ENCODE results near the gene BEGAIN.

Gene BEGAIN

GRCh38 chr14:100587086-100587762 is at the start of gene BEGAIN:
Gene BEGAIN (minus strand): TSS chr14:100587417. CDS start chr14:100587290, 127 bp downstream.
- no peak for DNase-seq

DNA sequence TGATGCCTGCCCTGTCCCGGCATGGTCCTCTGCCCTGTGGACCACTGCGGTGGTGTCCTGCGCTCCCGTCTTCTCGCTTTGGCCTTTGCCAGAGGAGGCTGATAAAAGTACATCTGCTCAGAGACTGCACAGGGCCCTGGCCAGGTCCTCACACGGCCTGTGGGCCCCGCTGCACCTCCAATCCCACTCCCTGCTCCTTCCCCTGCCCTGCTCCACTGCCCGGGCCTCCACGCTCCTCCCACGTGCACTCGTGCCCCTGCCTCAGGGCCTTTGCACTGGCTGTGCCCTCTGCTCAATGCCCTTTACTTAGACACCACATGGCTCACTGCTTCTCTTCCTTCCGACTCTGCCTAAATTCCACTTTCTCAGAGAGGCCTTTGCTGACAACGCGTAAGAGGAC is 49.3 kb upstream of the BEGAIN start:
- no peak for DNase-seq

DNA sequence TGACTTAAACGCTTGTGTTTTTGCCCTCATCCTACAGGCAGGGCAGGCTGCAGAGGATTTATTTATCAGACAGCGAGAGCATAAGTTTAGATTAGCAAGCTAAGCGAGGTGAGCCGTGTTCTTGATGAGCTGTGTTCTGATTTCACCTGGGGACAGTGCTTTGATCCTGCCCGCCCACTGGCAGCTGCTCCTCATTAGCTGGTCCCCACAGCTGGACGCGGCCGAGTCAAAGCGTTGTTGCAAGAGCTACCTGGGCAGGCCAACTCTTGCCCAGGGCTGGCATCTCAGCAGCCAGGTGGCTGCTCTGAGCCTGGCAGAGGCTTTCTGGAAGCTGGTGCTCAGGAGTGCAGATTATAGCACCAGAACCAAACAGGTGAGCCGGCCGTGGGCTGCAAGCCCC is 46.8 kb upstream of the BEGAIN start:
- no peak for DNase-seq

- DNase-seq = no peak
Measured at GRCh38 chr14:100633406-100633805, 46.2 kb upstream of the BEGAIN start.

DNA sequence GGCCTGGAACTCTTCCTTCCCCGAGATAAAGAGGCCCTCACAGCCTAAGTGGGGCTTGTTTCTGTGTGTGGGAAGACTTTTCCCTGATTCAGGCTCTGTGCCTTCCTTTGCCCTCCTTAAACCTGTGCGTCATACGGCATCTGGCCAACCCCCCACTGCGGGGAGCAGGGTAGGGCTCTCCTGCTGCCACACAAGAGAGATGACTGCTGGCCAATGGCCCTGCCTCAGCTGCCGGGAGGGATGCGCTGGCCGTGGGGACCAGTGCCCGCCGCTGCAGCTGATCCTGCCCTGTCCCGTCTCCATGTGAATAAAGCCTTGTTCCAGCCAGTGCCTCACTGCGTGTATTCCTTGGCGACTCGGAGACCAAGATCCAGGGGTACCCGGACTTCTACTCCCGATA is 42.5 kb upstream of the BEGAIN start:
- DNase-seq = no peak

GRCh38 chr14:100629098-100629497 is 41.9 kb upstream of the BEGAIN start:
- no peak for DNase-seq

DNA sequence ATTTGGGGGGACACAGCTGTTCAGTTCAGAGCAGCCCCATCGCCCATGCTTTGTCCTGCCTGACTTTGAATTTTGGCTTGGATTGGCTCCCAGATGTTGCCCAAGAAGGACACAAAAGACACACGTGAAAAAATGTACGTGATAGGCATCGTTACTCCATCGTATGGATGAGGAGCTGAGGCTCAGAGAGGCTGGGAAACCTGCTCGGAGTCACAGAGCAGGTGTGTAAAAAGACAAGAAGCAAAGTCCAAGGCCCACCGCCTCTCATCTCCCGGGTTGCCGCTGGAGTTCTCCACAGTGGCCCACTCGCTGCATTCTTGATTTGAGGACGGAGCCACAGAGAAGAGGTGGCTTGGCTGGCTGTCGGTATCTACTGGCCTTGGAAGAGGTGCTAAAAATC is 41.0 kb upstream of the BEGAIN start:
- DNase-seq = no peak

GRCh38 chr14:100626614-100627013 is 39.4 kb upstream of the BEGAIN start:
- DNase-seq = peak; percentile 67

DNA sequence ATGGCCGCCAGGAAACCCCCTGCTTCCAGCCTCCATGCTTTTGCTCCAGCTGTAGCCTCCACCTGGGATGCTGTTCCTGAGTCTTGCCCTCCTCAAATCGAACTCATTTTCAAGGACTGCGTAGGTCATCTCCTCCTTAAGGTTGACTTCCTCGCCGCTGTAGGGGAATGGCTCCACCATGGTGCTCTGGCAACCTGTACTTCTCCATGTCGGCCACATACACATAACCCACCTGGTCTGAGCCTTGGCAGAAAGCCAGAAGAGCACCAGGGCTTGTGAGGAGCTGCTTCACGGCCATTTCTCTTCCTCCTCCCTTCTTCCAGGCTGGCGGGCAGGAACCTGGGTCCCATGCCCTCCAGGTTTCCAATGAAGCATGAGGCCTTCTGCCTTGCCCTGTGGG is 36.7 kb upstream of the BEGAIN start:
- no peak for DNase-seq

GRCh38 chr14:100623557-100623956 is 36.3 kb upstream of the BEGAIN start:
- no peak for DNase-seq

- peak; percentile 78 for DNase-seq
Measured at GRCh38 chr14:100622708-100623485, 35.7 kb upstream of the BEGAIN start.

GRCh38 chr14:100622224-100622623 is 35.0 kb upstream of the BEGAIN start:
- DNase-seq = no peak

DNA sequence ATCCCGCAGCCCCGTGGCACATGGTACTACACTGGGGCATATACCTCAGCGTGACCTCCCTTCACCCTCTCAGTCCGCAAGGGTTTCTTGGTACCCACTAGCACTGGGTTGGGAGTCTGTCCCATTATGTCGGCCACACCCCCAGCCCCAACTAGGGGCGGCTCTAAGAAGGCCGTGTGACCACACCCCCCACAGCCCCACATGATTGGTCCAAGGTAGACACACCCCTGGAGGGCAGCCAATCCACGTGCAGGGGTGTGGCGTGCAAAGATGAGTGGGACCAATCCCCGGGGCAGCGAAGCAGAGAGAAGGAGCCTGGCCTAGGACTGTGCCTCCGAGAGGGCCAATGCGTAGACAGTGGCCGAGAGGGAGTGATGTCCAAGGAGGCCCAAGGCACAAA is 34.6 kb upstream of the BEGAIN start:
- DNase-seq = peak; percentile 69

- peak; percentile 41 for DNase-seq
Measured at GRCh38 chr14:100620255-100621100, 33.3 kb upstream of the BEGAIN start.

- no peak for DNase-seq
Measured at GRCh38 chr14:100619396-100620254, 32.4 kb upstream of the BEGAIN start.

GRCh38 chr14:100618763-100619320 is 31.6 kb upstream of the BEGAIN start:
- peak; percentile 22 for DNase-seq

- DNase-seq = peak; percentile 45
Measured at GRCh38 chr14:100618318-100618693, 31.1 kb upstream of the BEGAIN start.

GRCh38 chr14:100617410-100618317 is 30.4 kb upstream of the BEGAIN start:
- DNase-seq = no peak

DNA sequence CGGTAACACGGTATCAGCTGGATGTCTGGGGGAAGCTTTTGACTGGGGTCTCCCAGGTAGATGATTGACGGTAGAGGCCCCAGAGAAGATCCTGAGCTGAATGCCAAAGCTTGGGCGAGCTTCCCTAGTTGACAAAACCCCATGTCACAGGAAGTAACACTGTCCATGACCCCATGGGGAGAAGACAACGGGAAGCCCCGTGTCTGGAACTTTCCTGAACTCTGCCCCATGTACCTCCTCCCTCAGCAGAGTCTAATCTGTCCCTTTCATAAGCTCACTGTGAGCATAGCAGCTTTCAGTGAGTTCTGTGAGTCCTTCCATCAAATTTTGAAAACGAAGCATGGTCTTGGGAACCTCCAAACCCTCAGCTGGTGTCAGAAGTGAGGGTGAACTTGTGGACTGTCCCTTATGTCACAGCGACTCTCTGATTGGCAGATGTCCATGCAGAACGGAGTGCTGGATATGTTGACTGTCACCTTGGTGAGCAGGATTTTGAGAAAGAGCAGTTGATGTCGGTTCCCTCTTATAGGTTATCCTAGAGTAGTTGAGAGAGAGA is 29.7 kb upstream of the BEGAIN start:
- no peak for DNase-seq

Data from hematopoietic multipotent progenitor cell treated with erythropoietin and hydrocortisone succinate and interleukin-3 and kit ligand, for 6 days (in vitro differentiated cells).